Left ventricle myocardium inferior (tissue), 1 donor: ENCODE results near the gene VSIG10. TPM values are rescaled to one million over a fixed set of nuclear protein-coding genes. Genes with fewer than 3 reads are reported as not detected.

Experiments
- DNase-seq: peaks from one replicate; pipeline ENCODE4 v3.0.0-alpha.2; 2020
- H3K27ac ChIP-seq: fragments of 200-600 bp; replicated peaks from 2 replicates; pipeline ENCODE4 v1.8.0; 2021
- H3K27me3 ChIP-seq: fragments of 200-600 bp; 2 replicates; pipeline ENCODE4 v1.8.0; 2021; ENCODE audit warnings: low read depth
- H3K36me3 ChIP-seq: fragments of 200-600 bp; 2 replicates; pipeline ENCODE4 v1.8.0; 2021
- H3K4me1 ChIP-seq: fragments of 200-600 bp; 2 replicates; pipeline ENCODE4 v1.8.0; 2021
- H3K4me3 ChIP-seq: fragments of 200-600 bp; 2 replicates; pipeline ENCODE4 v1.8.0; 2021; ENCODE audit warnings: mild to moderate bottlenecking, moderate library complexity
- H3K9me3 ChIP-seq: fragments of 200-600 bp; replicated peaks from 2 replicates; pipeline ENCODE4 v1.8.0; 2021
- CTCF ChIP-seq: fragments of 200-600 bp; IDR thresholded peaks from 2 replicates; pipeline ENCODE4 v1.8.0; 2021; ENCODE audit warnings: antibody characterized with exemption, mild to moderate bottlenecking, borderline replicate concordance
- intact Hi-C: fragments of 100-400 bp; cut with micrococcal nuclease; formaldehyde crosslinking; loops from one replicate; pipeline ENCODE4 v1.11.0; 2022
- total RNA-seq: library from RNA; stranded (reverse); fragmentation: NEBNext Ultra II Directional; extraction: Animal tissue kit (Norgen Biotek cat#: 25700); gene quantifications from one replicate; pipeline ENCODE4 v1.2.1, GENCODE V29; 2021
- donor health status: DM: no; HTN: yes; CAD: no; lungs with severe emphysema.

VSIG10 gene
- total RNA-seq, 1 donor from 2014 or later: 12.1 TPM

GRCh38 chr12:118016424-118017264, 87.2 kb downstream of the VSIG10 start, which contains the start of gene RFC5:
RFC5 (plus strand) TSS chr12:118016703; CDS start chr12:118016828, 125 bp downstream.
- TF ChIP-seq CTCF: no peak
- Histone ChIP-seq H3K27ac (peak within 1 kb of the TSS; percentile 42), H3K4me1 (peaks cover 20% of the 10 kb centered on the region), H3K27me3 (no peaks in the 10 kb centered on the region), H3K36me3 (peaks cover 14% of the 10 kb centered on the region), H3K4me3 (peak within 1 kb of the TSS; percentile 82), H3K9me3 (no peaks in the 10 kb centered on the region)
- intact Hi-C loops: no loop called here
- peak; percentile 99 for DNase-seq

GRCh38 chr12:118015944-118016343, 87.9 kb downstream of the VSIG10 start:
- H3K4me1 ChIP-seq: peaks cover 20% of the 10 kb centered on the region
- H3K36me3 ChIP-seq: peaks cover 12% of the 10 kb centered on the region
- no peak overlapping the region for H3K27ac ChIP-seq
- DNase-seq: no peak
- H3K9me3 ChIP-seq: no peaks in the 10 kb centered on the region
- intact Hi-C loops: no loop called here
- no peak for TF ChIP-seq CTCF
- peak overlapping the region; percentile 82 for H3K4me3 ChIP-seq
- no peaks in the 10 kb centered on the region for H3K27me3 ChIP-seq

- peaks cover 20% of the 10 kb centered on the region for H3K4me1 ChIP-seq
Observed at GRCh38 chr12:118015306-118015705, 88.5 kb downstream of the VSIG10 start.

More at GRCh38 chr12:118015306-118015705, 88.5 kb downstream of the VSIG10 start:
- no peaks in the 10 kb centered on the region for H3K27me3 ChIP-seq
- no peak overlapping the region for H3K4me3 ChIP-seq
- no peak overlapping the region for H3K27ac ChIP-seq
- no peak for TF ChIP-seq CTCF
- DNase-seq: no peak
- H3K9me3 ChIP-seq: no peaks in the 10 kb centered on the region
- peaks cover 6% of the 10 kb centered on the region for H3K36me3 ChIP-seq
- intact Hi-C loops: no loop called here

Other genes starting within 250 kb of the VSIG10 start
- not detected for gene KSR2, start 135.0 kb downstream of the VSIG10 start, total RNA-seq
- 4.4 TPM for gene RFC5, start 87.3 kb downstream of the VSIG10 start, total RNA-seq
- gene WSB2, start 42.8 kb downstream of the VSIG10 start, total RNA-seq: 100 TPM
- 461 TPM for gene PEBP1, start 32.1 kb upstream of the VSIG10 start, total RNA-seq